DOHH2 (cell line): Measurements from ENCODE around the gene ANTXRL.
A peak's percentile ranks its signal among the peaks of the same experiment; 100 is the strongest.
"Not testable (repeated sequence)": the region's sequence is repeated elsewhere in the genome, so short reads cannot be mapped to it uniquely, and the experiment has no call there.

Experiments
- H3F3A ChIP-seq: fragments of 200-600 bp; sonication (generic), shearing (Covaris generic); 2 replicates; pipeline ENCODE4 v1.6.0; 2016; ENCODE audit warnings: antibody characterized with exemption, mild to moderate bottlenecking; ENCODE audit not compliant: control insufficient read depth, insufficient read depth
- H3K27ac ChIP-seq: fragments of 200-600 bp; sonication (generic); 2 replicates; pipeline ENCODE4 v1.5.1; 2014; ENCODE audit warnings: low read depth, mild to moderate bottlenecking, low read length, moderate library complexity
- H3K27me3 ChIP-seq: fragments of 200-600 bp; sonication (generic); 2 replicates; pipeline ENCODE4 v1.6.1; 2014; ENCODE audit warnings: mild to moderate bottlenecking, low read length, mixed read lengths; ENCODE audit not compliant: control insufficient read depth
- H3K36me3 ChIP-seq: fragments of 200-600 bp; sonication (generic); 2 replicates; pipeline ENCODE4 v1.6.1; 2014; ENCODE audit warnings: mild to moderate bottlenecking, low read length, moderate library complexity, mixed read lengths; ENCODE audit not compliant: control insufficient read depth
- H3K4me1 ChIP-seq: fragments of 200-600 bp; sonication (generic); 2 replicates; pipeline ENCODE4 v1.6.1; 2014; ENCODE audit warnings: mild to moderate bottlenecking, low read length, mixed read lengths; ENCODE audit not compliant: control insufficient read depth
- H3K4me2 ChIP-seq: fragments of 200-600 bp; sonication (generic); 2 replicates; pipeline ENCODE4 v1.6.0; 2014; ENCODE audit warnings: mild to moderate bottlenecking, low read length, moderate library complexity
- H3K4me3 ChIP-seq: fragments of 200-600 bp; sonication (generic); 2 replicates; pipeline ENCODE4 v1.5.1; 2014; ENCODE audit warnings: mild to moderate bottlenecking, low read length, mixed read lengths
- H3K79me2 ChIP-seq: fragments of 200-600 bp; sonication (generic); 2 replicates; pipeline ENCODE4 v1.6.1; 2014; ENCODE audit warnings: mild to moderate bottlenecking, low read length, mixed read lengths; ENCODE audit not compliant: control insufficient read depth
- H3K9me2 ChIP-seq: fragments of 200-600 bp; sonication (generic); replicated peaks from 2 replicates; pipeline ENCODE4 v1.6.1; 2014; ENCODE audit warnings: mild to moderate bottlenecking, low read length, mixed read lengths; ENCODE audit not compliant: control insufficient read depth
- H3K9me3 ChIP-seq: fragments of 200-600 bp; sonication (generic); 2 replicates; pipeline ENCODE4 v1.6.1; 2014; ENCODE audit warnings: antibody characterized with exemption, low read length, mixed read lengths; ENCODE audit not compliant: control insufficient read depth, insufficient read depth
- H4K20me1 ChIP-seq: fragments of 200-600 bp; sonication (generic); 2 replicates; pipeline ENCODE4 v1.6.0; 2014; ENCODE audit warnings: low read depth, mild to moderate bottlenecking, antibody characterized with exemption, low read length, moderate library complexity; ENCODE audit not compliant: control insufficient read depth, insufficient read depth
- EZH2phosphoT487 ChIP-seq: fragments of 200-600 bp; sonication (generic); IDR thresholded peaks from 2 replicates; pipeline ENCODE4 v1.6.1; 2017; ENCODE audit warnings: borderline replicate concordance, mild to moderate bottlenecking, antibody characterized with exemption, low read length, moderate library complexity, mixed read lengths
- TF ChIP-seq, protein P1 (sequence below): fragments of 200-600 bp; sonication (generic); IDR thresholded peaks from one replicate; pipeline ENCODE4 v1.5.1; 2014; ENCODE audit warnings: antibody characterized with exemption, mild to moderate bottlenecking, low read depth, low read length; ENCODE audit not compliant: poor library complexity, severe bottlenecking

Gene ANTXRL

DNA sequence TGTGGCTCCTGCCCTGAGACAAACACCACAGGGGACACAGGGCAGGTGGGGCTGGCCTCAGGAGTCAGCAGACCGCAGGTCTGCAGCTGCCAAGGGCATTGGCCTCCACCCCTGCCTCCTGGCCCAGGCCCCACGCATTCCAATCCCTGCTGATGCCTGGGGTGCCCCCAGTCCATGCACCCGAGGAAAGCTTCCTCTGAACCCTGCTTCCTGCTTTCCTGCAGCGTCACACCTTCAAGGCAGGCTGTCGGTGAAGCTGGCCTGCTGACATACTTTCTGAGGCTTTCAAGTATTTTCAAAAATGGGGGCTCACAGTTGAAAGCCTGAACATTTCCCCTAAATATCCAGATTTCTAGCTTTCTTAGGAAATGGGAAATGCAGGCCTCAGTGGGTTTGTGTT, 22.5 kb upstream of the ANTXRL start:
- Histone ChIP-seq H3K4me3 (no peak overlapping the region), H3K36me3 (peaks cover 3% of the 10 kb centered on the region; the same call in 1 of the 2 replicates), H3K27ac (no peak overlapping the region), H3F3A (no peaks in the 10 kb centered on the region), H3K9me3 (no peaks in the 10 kb centered on the region), H3K27me3 (no peaks in the 10 kb centered on the region), H3K4me2 (no peak overlapping the region), H3K9me2 (no peaks in the 10 kb centered on the region), H4K20me1 (no peaks in the 10 kb centered on the region), H3K4me1 (peaks cover 55% of the 10 kb centered on the region), H3K79me2 (peaks cover 19% of the 10 kb centered on the region)
- TF ChIP-seq EZH2phosphoT487, result no peak
- TF ChIP-seq, protein P1, sequence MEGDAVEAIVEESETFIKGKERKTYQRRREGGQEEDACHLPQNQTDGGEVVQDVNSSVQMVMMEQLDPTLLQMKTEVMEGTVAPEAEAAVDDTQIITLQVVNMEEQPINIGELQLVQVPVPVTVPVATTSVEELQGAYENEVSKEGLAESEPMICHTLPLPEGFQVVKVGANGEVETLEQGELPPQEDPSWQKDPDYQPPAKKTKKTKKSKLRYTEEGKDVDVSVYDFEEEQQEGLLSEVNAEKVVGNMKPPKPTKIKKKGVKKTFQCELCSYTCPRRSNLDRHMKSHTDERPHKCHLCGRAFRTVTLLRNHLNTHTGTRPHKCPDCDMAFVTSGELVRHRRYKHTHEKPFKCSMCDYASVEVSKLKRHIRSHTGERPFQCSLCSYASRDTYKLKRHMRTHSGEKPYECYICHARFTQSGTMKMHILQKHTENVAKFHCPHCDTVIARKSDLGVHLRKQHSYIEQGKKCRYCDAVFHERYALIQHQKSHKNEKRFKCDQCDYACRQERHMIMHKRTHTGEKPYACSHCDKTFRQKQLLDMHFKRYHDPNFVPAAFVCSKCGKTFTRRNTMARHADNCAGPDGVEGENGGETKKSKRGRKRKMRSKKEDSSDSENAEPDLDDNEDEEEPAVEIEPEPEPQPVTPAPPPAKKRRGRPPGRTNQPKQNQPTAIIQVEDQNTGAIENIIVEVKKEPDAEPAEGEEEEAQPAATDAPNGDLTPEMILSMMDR, result no peak

DNA sequence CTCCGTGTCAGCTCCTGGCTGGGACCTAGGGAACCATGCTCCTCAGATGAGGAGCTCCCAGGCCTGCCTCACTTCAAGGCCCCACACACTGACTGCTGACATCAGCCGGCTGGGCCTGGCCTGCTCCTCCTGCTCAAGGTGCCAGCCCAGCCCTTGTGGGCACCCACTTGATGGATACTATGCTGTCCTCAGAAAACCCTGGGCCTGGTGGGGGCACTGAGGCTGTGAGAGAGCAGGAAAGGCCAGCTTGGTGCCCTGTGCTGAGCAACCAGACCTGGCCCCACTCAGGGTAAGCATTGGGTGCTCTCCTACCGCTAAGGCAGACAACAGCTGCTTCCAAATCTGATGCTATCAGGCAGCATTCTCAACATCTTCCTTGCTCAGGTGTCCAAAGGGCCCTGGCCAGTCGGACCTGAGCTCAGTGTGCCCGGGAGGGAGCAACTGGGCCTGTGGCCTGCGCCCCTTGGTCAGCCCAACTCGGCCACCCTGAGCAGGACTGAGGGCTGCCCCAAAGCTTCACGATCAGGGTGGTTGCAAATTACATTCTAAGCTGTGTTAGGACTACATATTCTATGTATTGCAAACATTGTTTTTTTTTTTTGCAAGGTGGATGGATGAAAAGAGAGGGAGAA, 21.9 kb upstream of the ANTXRL start:
- no peak overlapping the region for H3K4me3 ChIP-seq
- no peaks in the 10 kb centered on the region for H3K27me3 ChIP-seq
- H3K36me3 ChIP-seq, result peaks cover 3% of the 10 kb centered on the region; the same call in 1 of the 2 replicates
- H3K4me1 ChIP-seq, result peaks cover 61% of the 10 kb centered on the region
- no peaks in the 10 kb centered on the region for H3K9me2 ChIP-seq
- no peaks in the 10 kb centered on the region for H4K20me1 ChIP-seq
- no peak overlapping the region for H3K4me2 ChIP-seq
- no peak overlapping the region for H3K27ac ChIP-seq
- TF ChIP-seq, protein P1, result no peak
- no peak for TF ChIP-seq EZH2phosphoT487
- peaks cover 19% of the 10 kb centered on the region for H3K79me2 ChIP-seq
- H3F3A ChIP-seq, result no peaks in the 10 kb centered on the region
- no peaks in the 10 kb centered on the region for H3K9me3 ChIP-seq

DNA sequence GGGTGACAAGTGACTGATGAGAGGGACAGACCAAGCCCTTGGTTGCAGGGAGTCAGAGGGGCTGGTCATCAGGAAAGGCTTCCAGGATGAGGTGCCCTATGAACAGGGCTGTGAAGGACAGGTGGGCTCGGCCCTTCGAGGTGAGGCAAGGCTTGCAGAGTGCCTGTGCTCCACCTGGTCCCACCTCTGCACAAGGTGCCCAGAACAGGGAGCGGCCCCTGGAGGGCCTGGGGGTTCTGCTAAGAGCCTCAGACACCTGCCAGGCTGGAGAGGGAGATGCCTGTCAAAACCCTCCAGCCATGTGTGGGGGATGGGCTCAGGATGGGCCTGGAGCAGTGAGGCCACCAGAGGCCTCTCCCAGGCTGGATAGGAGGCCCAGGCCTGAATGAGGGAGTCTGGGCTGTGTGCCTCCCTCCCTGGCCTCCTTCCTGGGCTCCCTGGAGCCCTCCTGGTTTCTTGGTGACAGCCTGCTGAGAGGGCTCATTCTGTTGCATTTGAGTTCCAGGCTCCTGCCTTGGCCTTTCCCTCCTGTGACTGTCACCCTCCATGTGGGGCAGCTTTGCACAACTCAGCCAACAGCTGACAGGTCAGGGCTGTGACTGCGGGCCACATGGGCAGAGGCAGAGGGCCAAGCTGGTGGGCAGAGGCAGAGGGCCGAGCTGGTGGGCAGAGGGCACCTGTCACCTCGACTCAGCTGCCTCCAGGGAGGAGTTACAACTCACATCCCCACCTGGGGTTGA, 21.1 kb upstream of the ANTXRL start:
- not testable (repeated sequence) for H4K20me1 ChIP-seq, H3F3A ChIP-seq, H3K9me2 ChIP-seq, H3K27me3 ChIP-seq, H3K9me3 ChIP-seq, H3K36me3 ChIP-seq
- Histone ChIP-seq H3K4me2 (peak overlapping the region; percentile 73), H3K4me1 (peaks cover 68% of the 10 kb centered on the region), H3K79me2 (peaks cover 19% of the 10 kb centered on the region), H3K27ac (peak overlapping the region; percentile 93), H3K4me3 (peak overlapping the region; percentile 72; the same call in 1 of the 2 replicates)

DNA sequence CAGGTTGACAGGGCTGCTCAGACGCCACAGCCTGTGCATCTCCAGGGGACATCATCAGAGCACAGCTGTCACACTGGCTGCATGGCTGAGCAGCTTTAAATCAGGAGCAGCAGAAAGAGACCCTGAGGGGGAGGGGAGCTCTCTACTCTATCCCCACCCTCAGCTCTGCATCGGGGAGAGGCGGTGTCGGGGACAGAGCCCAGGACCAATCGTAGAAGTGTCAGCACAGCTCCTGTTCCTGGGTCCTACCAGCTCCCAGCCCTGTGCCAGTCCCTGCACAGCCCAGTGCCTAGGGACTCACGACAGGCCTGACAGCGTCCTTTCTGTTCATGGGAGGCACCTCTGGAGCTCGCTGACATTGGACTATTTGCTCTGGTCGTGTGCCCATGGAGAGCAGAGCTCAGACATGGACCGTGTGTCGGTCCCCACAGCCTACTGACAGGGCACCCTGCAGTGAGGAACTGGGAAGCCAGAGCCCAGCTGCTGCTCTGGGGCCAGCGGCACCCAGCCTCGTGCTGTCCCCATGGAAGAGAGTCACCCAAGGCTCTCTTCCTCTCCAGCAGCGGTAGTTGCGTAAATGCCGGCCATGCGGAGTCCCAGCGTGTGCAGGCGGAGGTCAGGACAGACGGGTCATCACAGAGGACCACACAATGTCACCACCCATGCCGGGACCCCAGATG, 20.4 kb upstream of the ANTXRL start:
- Histone ChIP-seq H3K4me2 (peak overlapping the region; percentile 73), H3K79me2 (peaks cover 19% of the 10 kb centered on the region), H3K4me3 (peak overlapping the region; percentile 72), H3K27me3 (no peaks in the 10 kb centered on the region), H3K27ac (peak overlapping the region; percentile 93), H3F3A (no peaks in the 10 kb centered on the region), H3K9me3 (no peaks in the 10 kb centered on the region), H3K4me1 (peaks cover 65% of the 10 kb centered on the region), H3K36me3 (peaks cover under 1% of the 10 kb centered on the region; the same call in 1 of the 2 replicates), H3K9me2 (no peaks in the 10 kb centered on the region), H4K20me1 (no peaks in the 10 kb centered on the region)
- TF ChIP-seq EZH2phosphoT487, result no peak
- TF ChIP-seq, protein P1, result no peak
